SJSA1 (cell line): ENCODE measurements around the gene TSC22D1. TPM values are rescaled to one million over a fixed set of nuclear protein-coding genes. Genes with fewer than 3 reads are reported as not detected.

ENCODE experiments used
- DNase-seq, 2 experiments: peaks; one replicate each; pipeline ENCODE4 v3.0.0-alpha.2; 2015 to 2020; ENCODE audit warnings: low spot score in 2 of 2, low read depth in 1 of 2
- H3K27ac ChIP-seq: fragments of 250-450 bp; sonication (Bioruptor Pico); 2 replicates; pipeline ENCODE4 v1.5.1; 2020; ENCODE audit warnings: mild to moderate bottlenecking, moderate library complexity
- H3K27me3 ChIP-seq: fragments of 250-450 bp; sonication (Bioruptor Pico); replicated peaks from 2 replicates; pipeline ENCODE4 v1.5.1; 2020; ENCODE audit warnings: mild to moderate bottlenecking, moderate library complexity
- H3K36me3 ChIP-seq: fragments of 250-450 bp; sonication (Bioruptor Pico); 2 replicates; pipeline ENCODE4 v1.5.1; 2020; ENCODE audit warnings: mild to moderate bottlenecking
- H3K4me1 ChIP-seq: fragments of 250-450 bp; sonication (Bioruptor Pico); replicated peaks from 2 replicates; pipeline ENCODE4 v1.6.1; 2021; ENCODE audit warnings: mild to moderate bottlenecking
- H3K4me3 ChIP-seq: fragments of 250-450 bp; sonication (Bioruptor Pico); 2 replicates; pipeline ENCODE4 v1.5.1; 2020; ENCODE audit warnings: mild to moderate bottlenecking
- H3K9me3 ChIP-seq: fragments of 250-450 bp; sonication (Bioruptor Pico); replicated peaks from 2 replicates; pipeline ENCODE4 v1.5.1; 2020; ENCODE audit warnings: mild to moderate bottlenecking
- total RNA-seq: library from RNA; depleted of rRNA; stranded (reverse); fragments of >200 nt; shearing (Covaris generic); gene quantifications from 2 replicates; pipeline ENCODE4 v1.2.3, GENCODE V29; 2014

Gene TSC22D1
- total RNA-seq, 1 experiment from 2014 or later: 54.9 TPM

DNA sequence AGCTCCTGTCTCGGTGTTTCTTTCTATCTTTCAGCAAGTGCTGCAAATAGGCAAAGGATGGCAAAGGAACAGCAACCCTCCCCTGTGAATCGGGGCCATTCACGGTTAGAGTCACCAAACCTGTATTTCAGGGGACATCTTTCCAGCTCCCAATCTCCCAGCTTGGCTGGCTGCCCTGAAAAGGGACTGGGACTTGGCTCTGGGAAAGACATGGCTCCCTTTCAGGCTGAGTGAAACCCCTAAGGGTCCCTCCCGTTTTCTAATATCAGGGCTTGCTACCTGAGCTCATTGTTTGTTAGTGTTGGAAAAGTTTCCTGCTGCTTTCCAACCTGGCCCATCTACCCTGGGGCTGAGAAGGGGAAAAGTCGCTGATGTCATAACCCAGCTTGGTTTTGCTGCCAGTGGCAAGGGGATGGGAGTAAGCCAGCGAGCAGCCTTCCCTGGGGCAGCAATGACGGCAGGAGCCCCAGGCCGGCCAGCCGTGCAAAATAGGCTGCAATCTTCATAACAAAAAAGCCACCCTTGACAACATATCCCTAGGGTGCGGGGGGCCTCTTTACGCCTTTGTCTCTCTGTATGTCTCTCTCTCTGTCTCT is 172.6 kb downstream of the TSC22D1 start:
- H3K4me1 ChIP-seq: peaks cover 11% of the 10 kb centered on the region
- no peak overlapping the region for H3K27ac ChIP-seq
- no peak for DNase-seq
- H3K36me3 ChIP-seq: no peaks in the 10 kb centered on the region
- H3K27me3 ChIP-seq: no peaks in the 10 kb centered on the region
- no peak overlapping the region for H3K4me3 ChIP-seq
- H3K9me3 ChIP-seq: no peaks in the 10 kb centered on the region

- no peaks in the 10 kb centered on the region for H3K9me3 ChIP-seq
- peaks cover 11% of the 10 kb centered on the region for H3K4me1 ChIP-seq
- H3K4me3 ChIP-seq: no peak overlapping the region
- no peaks in the 10 kb centered on the region for H3K27me3 ChIP-seq
- no peak for DNase-seq
- H3K36me3 ChIP-seq: no peaks in the 10 kb centered on the region
- H3K27ac ChIP-seq: no peak overlapping the region
Measured at GRCh38 chr13:44402899-44403445, 173.2 kb downstream of the TSC22D1 start.

DNA sequence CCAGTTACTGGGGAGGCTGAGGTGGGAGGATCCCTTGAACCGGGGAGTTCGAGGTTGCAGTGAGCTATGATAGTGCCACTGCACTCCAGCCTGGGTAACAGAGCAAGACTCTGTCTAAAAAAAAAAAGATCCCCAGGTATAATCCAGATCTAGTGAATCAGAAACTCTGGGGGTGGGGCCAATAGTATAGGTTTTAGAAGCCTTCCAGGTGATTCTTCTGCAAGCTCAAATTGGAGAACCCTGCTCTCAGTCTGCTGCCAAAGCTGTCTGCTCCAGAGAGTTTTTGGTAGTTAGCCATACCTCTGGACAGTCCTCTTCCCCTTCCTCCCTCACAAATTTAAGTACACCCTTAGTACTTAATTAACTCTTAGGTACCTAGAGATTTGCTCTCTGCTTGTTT is 174.6 kb downstream of the TSC22D1 start:
- no peak overlapping the region for H3K27ac ChIP-seq
- DNase-seq: no peak
- H3K4me1 ChIP-seq: peaks cover 11% of the 10 kb centered on the region
- H3K27me3 ChIP-seq: no peaks in the 10 kb centered on the region
- no peaks in the 10 kb centered on the region for H3K36me3 ChIP-seq
- H3K9me3 ChIP-seq: no peaks in the 10 kb centered on the region
- H3K4me3 ChIP-seq: no peak overlapping the region

DNA sequence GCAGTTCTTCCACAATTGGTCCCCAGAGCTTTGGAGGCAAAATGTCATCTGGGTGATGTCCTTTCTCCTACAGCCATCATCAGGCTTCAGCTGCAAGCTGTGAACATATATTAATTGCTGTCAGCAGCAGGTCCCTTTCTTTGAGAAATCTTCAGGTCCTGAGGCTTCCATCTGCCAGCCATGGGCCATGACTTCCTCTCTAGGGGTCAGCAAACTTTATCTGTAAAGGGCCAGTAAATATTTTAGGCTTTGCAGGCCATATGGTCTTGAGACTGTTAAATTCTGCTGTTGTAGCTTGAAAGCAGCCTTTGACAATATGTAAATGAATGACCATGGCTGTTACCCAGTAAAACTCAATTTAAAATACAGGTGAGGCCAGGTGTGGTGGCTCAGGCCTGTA is 175.4 kb downstream of the TSC22D1 start:
- Histone ChIP-seq H3K9me3 (no peaks in the 10 kb centered on the region), H3K4me3 (no peak overlapping the region), H3K27ac (no peak overlapping the region), H3K36me3 (no peaks in the 10 kb centered on the region), H3K4me1 (peaks cover 11% of the 10 kb centered on the region), H3K27me3 (no peaks in the 10 kb centered on the region)
- no peak for DNase-seq

GRCh38 chr13:44399074-44399473 is 177.1 kb downstream of the TSC22D1 start:
- no peak overlapping the region for H3K27ac ChIP-seq
- H3K36me3 ChIP-seq: no peaks in the 10 kb centered on the region
- no peak for DNase-seq
- H3K27me3 ChIP-seq: no peaks in the 10 kb centered on the region
- H3K9me3 ChIP-seq: no peaks in the 10 kb centered on the region
- H3K4me3 ChIP-seq: no peak overlapping the region
- peaks cover 4% of the 10 kb centered on the region for H3K4me1 ChIP-seq

- no peaks in the 10 kb centered on the region for H3K9me3 ChIP-seq
- no peak for DNase-seq
- H3K4me1 ChIP-seq: no peaks in the 10 kb centered on the region; the same call in 1 of the 2 replicates
Measured at GRCh38 chr13:44398606-44399005, 177.5 kb downstream of the TSC22D1 start.

GRCh38 chr13:44397766-44398223 is 178.3 kb downstream of the TSC22D1 start:
- no peak for DNase-seq
- Histone ChIP-seq H3K36me3 (no peaks in the 10 kb centered on the region), H3K9me3 (no peaks in the 10 kb centered on the region), H3K4me1 (no peaks in the 10 kb centered on the region), H3K4me3 (no peak overlapping the region), H3K27ac (no peak overlapping the region), H3K27me3 (no peaks in the 10 kb centered on the region)

More at GRCh38 chr13:44398606-44399005, 177.5 kb downstream of the TSC22D1 start:
- Histone ChIP-seq H3K4me3 (no peak overlapping the region), H3K36me3 (no peaks in the 10 kb centered on the region), H3K27ac (no peak overlapping the region), H3K27me3 (no peaks in the 10 kb centered on the region)

DNA sequence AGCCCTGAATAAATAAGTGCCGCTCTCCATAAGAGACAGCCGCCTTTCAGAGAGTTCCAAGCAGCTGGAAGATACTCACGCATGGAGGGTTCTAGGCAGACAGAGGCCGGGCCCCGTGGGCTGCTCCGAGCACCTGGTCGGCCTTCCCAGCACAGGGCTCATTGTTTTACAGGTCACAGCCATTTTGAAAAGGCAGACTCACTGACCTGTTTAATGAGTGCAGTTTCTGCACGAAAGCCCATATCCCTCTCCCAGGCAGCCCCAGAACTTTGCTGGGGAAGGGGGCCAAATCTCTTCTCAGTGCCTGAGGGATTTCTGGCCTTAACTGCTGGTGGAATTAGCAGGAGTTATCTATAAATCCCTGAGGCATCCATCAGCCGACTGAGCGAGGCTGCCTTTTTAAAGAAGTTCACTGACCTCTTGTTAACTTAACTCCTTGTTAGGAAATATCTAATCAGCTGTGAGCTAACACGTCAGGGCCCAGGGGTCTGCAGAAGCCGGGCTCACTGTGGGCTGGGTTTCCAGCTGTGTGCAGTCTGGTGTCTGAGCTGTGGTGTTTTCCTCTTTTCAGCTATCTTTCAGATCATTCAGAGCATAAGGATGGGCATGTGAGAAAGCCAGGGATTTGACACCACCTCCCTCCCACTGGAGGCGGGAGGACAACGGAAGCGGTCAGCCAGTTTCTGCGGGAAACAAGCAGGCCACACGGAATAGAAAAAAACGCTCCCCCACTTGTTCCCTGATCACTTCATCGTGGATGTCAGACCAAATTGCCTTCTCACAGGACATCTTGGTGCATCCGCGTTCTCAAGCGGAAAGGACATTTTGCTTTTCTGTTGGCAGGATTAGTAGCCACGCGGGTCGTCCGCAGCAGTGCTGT is 179.2 kb downstream of the TSC22D1 start:
- Histone ChIP-seq H3K4me3 (no peak overlapping the region), H3K4me1 (no peaks in the 10 kb centered on the region), H3K27ac (no peak overlapping the region), H3K36me3 (no peaks in the 10 kb centered on the region), H3K27me3 (no peaks in the 10 kb centered on the region), H3K9me3 (no peaks in the 10 kb centered on the region)
- no peak for DNase-seq

GRCh38 chr13:44395976-44396694 is 180.0 kb downstream of the TSC22D1 start:
- Histone ChIP-seq H3K36me3 (no peaks in the 10 kb centered on the region), H3K27ac (no peak overlapping the region), H3K27me3 (no peaks in the 10 kb centered on the region), H3K9me3 (no peaks in the 10 kb centered on the region), H3K4me3 (no peak overlapping the region), H3K4me1 (no peaks in the 10 kb centered on the region)
- DNase-seq: no peak

- Histone ChIP-seq H3K27me3 (no peaks in the 10 kb centered on the region), H3K36me3 (no peaks in the 10 kb centered on the region), H3K9me3 (no peaks in the 10 kb centered on the region), H3K4me3 (no peak overlapping the region), H3K27ac (no peak overlapping the region), H3K4me1 (no peaks in the 10 kb centered on the region)
- no peak for DNase-seq
Measured at GRCh38 chr13:44394658-44395057, 181.5 kb downstream of the TSC22D1 start.

DNA sequence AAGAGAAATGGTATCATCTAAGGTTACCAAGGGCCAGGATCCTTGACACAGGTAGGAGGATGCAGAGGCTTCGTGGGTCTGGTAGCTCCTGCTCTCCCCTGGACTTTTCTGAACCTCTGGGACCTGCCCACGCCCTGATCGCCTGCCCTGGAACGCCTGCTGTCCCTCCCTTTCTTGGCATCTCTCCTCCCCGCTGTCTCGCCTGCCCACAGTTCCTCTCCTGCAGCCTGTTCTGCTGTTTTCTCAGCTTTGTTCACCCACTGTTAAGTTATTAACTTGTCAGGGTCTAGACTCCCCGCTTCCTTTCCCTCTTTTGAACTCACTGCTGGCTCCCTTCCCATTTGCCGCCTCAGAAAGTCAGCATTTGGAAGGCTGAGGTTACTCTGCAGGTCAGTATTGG is 182.7 kb downstream of the TSC22D1 start:
- Histone ChIP-seq H3K27me3 (no peaks in the 10 kb centered on the region), H3K4me3 (no peak overlapping the region), H3K36me3 (no peaks in the 10 kb centered on the region), H3K27ac (no peak overlapping the region), H3K9me3 (no peaks in the 10 kb centered on the region), H3K4me1 (no peaks in the 10 kb centered on the region)
- DNase-seq: no peak

DNA sequence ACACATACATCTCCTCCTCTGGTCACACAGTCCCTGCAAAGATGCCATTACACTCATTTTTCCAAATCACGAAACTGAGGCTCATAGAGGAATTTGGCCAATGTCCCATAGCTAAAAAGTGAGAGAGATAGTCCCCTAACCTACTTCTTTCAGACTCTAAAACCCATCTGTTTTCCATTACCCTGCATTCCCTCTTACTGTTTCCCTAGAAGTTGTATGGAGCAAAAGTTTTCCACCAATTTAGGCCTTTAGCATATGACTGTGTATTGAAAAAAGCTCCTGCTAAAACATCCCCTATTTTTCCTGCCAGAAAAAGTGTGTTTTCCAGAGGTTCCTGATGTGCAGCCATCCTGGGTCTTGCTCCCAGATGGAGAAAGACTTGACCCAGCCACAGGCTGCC is 186.3 kb downstream of the TSC22D1 start:
- DNase-seq: no peak
- Histone ChIP-seq H3K9me3 (no peaks in the 10 kb centered on the region), H3K27ac (no peak overlapping the region), H3K4me1 (no peaks in the 10 kb centered on the region), H3K4me3 (no peak overlapping the region), H3K27me3 (no peaks in the 10 kb centered on the region), H3K36me3 (no peaks in the 10 kb centered on the region)

GRCh38 chr13:44389060-44389666 is 187.0 kb downstream of the TSC22D1 start:
- Histone ChIP-seq H3K4me1 (no peaks in the 10 kb centered on the region), H3K27me3 (no peaks in the 10 kb centered on the region), H3K36me3 (no peaks in the 10 kb centered on the region), H3K4me3 (no peak overlapping the region), H3K27ac (no peak overlapping the region), H3K9me3 (no peaks in the 10 kb centered on the region)
- DNase-seq: no peak
